B cell (primary cell): ENCODE results near the gene KYNU. TPM values are rescaled to one million over a fixed set of nuclear protein-coding genes. Genes with fewer than 3 reads are reported as not detected.

Experiments used
- ATAC-seq: fragments of 200-7000 bp; cut with Tn5 transposase; one replicate; pipeline ENCODE4 v1.10.0; 2021; ENCODE audit warnings: low read depth, mild to moderate bottlenecking, moderate number of reproducible peaks, moderate library complexity
- CTCF ChIA-PET: fragments of 350-600 bp; sonication (Branson Sonifier 250); formaldehyde crosslinking; loops from one replicate; lab custom pipeline; 2021; ENCODE audit warnings: antibody characterized with exemption, inconsistent platforms; lab: Charles Lee
- POLR2A ChIA-PET: fragments of 350-600 bp; sonication (Branson Sonifier 250); formaldehyde crosslinking; loops from one replicate; lab custom pipeline; 2021; ENCODE audit warnings: antibody characterized with exemption; lab: Charles Lee
- DNase-seq: peaks from one replicate; pipeline ENCODE4 v3.0.0; 2013
- H2AFZ ChIP-seq: 2 replicates; pipeline ENCODE4 v1.6.1; 2012; ENCODE audit warnings: mild to moderate bottlenecking, low read depth, low read length; ENCODE audit not compliant: insufficient read depth, poor library complexity, severe bottlenecking
- H3K27ac ChIP-seq, 2 donors: 1 replicate in 1 of 2; 2 replicates in 1 of 2; pipeline ENCODE4 v1.5.1; 2012 to 2013; ENCODE audit warnings: low read length in 2 of 2, mild to moderate bottlenecking in 2 of 2, moderate library complexity in 1 of 2
- H3K27me3 ChIP-seq, 4 experiments: fragments of 200-600 bp in 1 of 4; sonication (generic) in 1 of 4; replicated peaks in 1 of 4; 1 replicate in 2 of 4; 2 replicates in 2 of 4; pipeline versions ENCODE4 v1.6.1 to v1.7.0; 2013 to 2016; ENCODE audit warnings: low read length in 3 of 4, mild to moderate bottlenecking in 2 of 4, mixed read lengths in 1 of 4, moderate library complexity in 1 of 4; ENCODE audit not compliant: insufficient read depth in 4 of 4, control insufficient read depth in 3 of 4; ENCODE audit errors: control extremely low read depth in 1 of 4
- H3K36me3 ChIP-seq, 2 experiments: replicated peaks in 1 of 2; 1 replicate in 1 of 2; 2 replicates in 1 of 2; pipeline versions ENCODE4 v1.6.1 to v1.7.1; 2013; ENCODE audit warnings: low read length in 1 of 2; ENCODE audit not compliant: insufficient read depth in 2 of 2, control insufficient read depth in 1 of 2; ENCODE audit errors: control extremely low read depth in 1 of 2, extremely low read depth in 1 of 2
- H3K4me1 ChIP-seq, 2 donors: fragments of 200-600 bp in 1 of 2; sonication (generic) in 1 of 2; 1 replicate in 1 of 2; 2 replicates in 1 of 2; pipeline versions ENCODE4 v1.5.1 to v1.6.1; 2013 to 2017; ENCODE audit warnings: low read length in 2 of 2; ENCODE audit not compliant: control insufficient read depth in 2 of 2, insufficient read depth in 2 of 2
- H3K4me2 ChIP-seq: replicated peaks from 2 replicates; pipeline ENCODE3; 2012; ENCODE audit warnings: mild to moderate bottlenecking, low read depth, low read length; ENCODE audit not compliant: poor library complexity, severe bottlenecking
- H3K4me3 ChIP-seq, 5 experiments: fragments of 200-600 bp in 1 of 5; sonication (generic) in 1 of 5; 1 replicate in 3 of 5; 2 replicates in 2 of 5; pipeline versions ENCODE4 v1.5.1 to v1.7.0; 2011 to 2016; ENCODE audit warnings: low read length in 4 of 5, mild to moderate bottlenecking in 4 of 5, low read depth in 2 of 5, control low read depth in 1 of 5, moderate library complexity in 1 of 5; ENCODE audit not compliant: insufficient read depth in 1 of 5; ENCODE audit errors: control extremely low read depth in 1 of 5, extremely low read depth in 1 of 5
- H3K79me2 ChIP-seq: fragments of 200-600 bp; sonication (generic); one replicate; pipeline ENCODE4 v1.6.0; 2016; ENCODE audit warnings: low read length; ENCODE audit not compliant: control insufficient read depth, insufficient read depth
- H3K9ac ChIP-seq: fragments of 200-600 bp; sonication (generic); 2 replicates; pipeline ENCODE4 v1.6.1; 2017; ENCODE audit warnings: mild to moderate bottlenecking, low read length, moderate library complexity
- H3K9me3 ChIP-seq, 3 donors: one replicate each; pipeline versions ENCODE4 v1.6.1 to v1.7.1; 2013; ENCODE audit warnings: low read length in 2 of 3; ENCODE audit not compliant: control insufficient read depth in 2 of 3, insufficient read depth in 1 of 3; ENCODE audit errors: control extremely low read depth in 1 of 3
- H4K20me1 ChIP-seq: 2 replicates; pipeline ENCODE4 v1.6.0; 2012; ENCODE audit warnings: mild to moderate bottlenecking, low read length; ENCODE audit not compliant: insufficient read depth, control insufficient read depth, poor library complexity, severe bottlenecking
- H3K27ac Mint-ChIP-seq: one replicate; pipeline ENCODE4 v1.8.0; 2021; ENCODE audit warnings: mixed read lengths
- H3K27me3 Mint-ChIP-seq: one replicate; pipeline ENCODE4 v1.8.0; 2021; ENCODE audit warnings: mixed read lengths
- H3K4me1 Mint-ChIP-seq: one replicate; pipeline ENCODE4 v1.8.0; 2021; ENCODE audit warnings: mixed read lengths
- H3K4me3 Mint-ChIP-seq: one replicate; pipeline ENCODE4 v1.8.0; 2021; ENCODE audit warnings: mixed read lengths
- H3K9me3 Mint-ChIP-seq: one replicate; pipeline ENCODE4 v1.8.0; 2022; ENCODE audit warnings: mixed read lengths; ENCODE audit not compliant: insufficient read depth
- CTCF ChIP-seq: fragments of 200-600 bp; IDR thresholded peaks from one replicate; pipeline ENCODE4 v1.8.0; 2022; ENCODE audit warnings: antibody characterized with exemption, mild to moderate bottlenecking
- EZH2 ChIP-seq: IDR thresholded peaks from 2 replicates; pipeline ENCODE4 v1.6.1; 2012; ENCODE audit warnings: borderline replicate concordance, low read depth, mild to moderate bottlenecking, moderate library complexity, low read length; ENCODE audit not compliant: insufficient read depth, poor library complexity, severe bottlenecking
- intact Hi-C: fragments of 100-400 bp; cut with micrococcal nuclease; formaldehyde crosslinking; loops from one replicate; pipeline ENCODE4 v1.10.0; 2022
- polyA plus RNA-seq: library from polyadenylated mRNA; depleted of rRNA; stranded (reverse); fragments of >200 nt; gene quantifications from 2 replicates; pipeline ENCODE4 v1.2.3, GENCODE V29; 2012
- total RNA-seq, 2 donors: library from RNA; stranded (reverse); fragments of 120-200 nt in 1 of 2; gene quantifications; 1 replicate in 1 of 2; 2 replicates in 1 of 2; pipeline versions ENCODE4 v1.2.3 to v1.2.4, GENCODE V29; 2013 to 2022

Gene KYNU
- total and polyA plus RNA-seq, 2 donors (not counting 1 experiment from before 2014, with no cell fraction given): 14.5 to 46.2 TPM

GRCh38 chr2:142944264-142944663, 66.8 kb downstream of the KYNU start:
- H3K27ac Mint-ChIP-seq: no peak overlapping the region
- DNase-seq: no peak
- Histone ChIP-seq H3K4me1 (no peaks in the 10 kb centered on the region), H2AFZ (no peak overlapping the region), H4K20me1 (peaks cover 15% of the 10 kb centered on the region), H3K9ac (no peak overlapping the region), H3K9me3 (peaks cover 0 to 5% (median 0%) of the 10 kb centered on the region in 3 donors), H3K27me3 (no peaks in the 10 kb centered on the region), H3K79me2 (peaks cover 2% of the 10 kb centered on the region), H3K4me2 (no peak overlapping the region), H3K27ac (no peak overlapping the region), H3K4me3 (no peak overlapping the region), H3K36me3 (peaks cover 0 to 33% of the 10 kb centered on the region in 2 experiments)
- ChIA-PET CTCF (no interaction called here), POLR2A (no interaction called here)
- no peak overlapping the region for H3K4me3 Mint-ChIP-seq
- peaks cover 6% of the 10 kb centered on the region for H3K4me1 Mint-ChIP-seq
- peaks cover 8% of the 10 kb centered on the region for H3K9me3 Mint-ChIP-seq
- no peak for ATAC-seq
- TF ChIP-seq CTCF: no peak
- no peaks in the 10 kb centered on the region for H3K27me3 Mint-ChIP-seq
- intact Hi-C loops: no loop called here

- peaks cover 11% of the 10 kb centered on the region for H3K9me3 Mint-ChIP-seq
- ATAC-seq (no peak), DNase-seq (no peak)
- peaks cover 15% of the 10 kb centered on the region for H4K20me1 ChIP-seq
- no peak overlapping the region for H3K4me3 Mint-ChIP-seq
- no peaks in the 10 kb centered on the region for H3K27me3 ChIP-seq
- peaks cover 6% of the 10 kb centered on the region for H3K4me1 Mint-ChIP-seq
- no peak overlapping the region for H3K27ac ChIP-seq
- no peak overlapping the region for H2AFZ ChIP-seq
- ChIA-PET POLR2A (no interaction called here), CTCF (no interaction called here)
- no peak overlapping the region for H3K4me3 ChIP-seq
- peaks cover 0 to 8% (median 0%) of the 10 kb centered on the region in 3 donors for H3K9me3 ChIP-seq
- H3K4me1 ChIP-seq: no peaks in the 10 kb centered on the region
- intact Hi-C loops: no loop called here
- H3K27me3 Mint-ChIP-seq: no peaks in the 10 kb centered on the region
- H3K36me3 ChIP-seq: peaks cover 0 to 37% of the 10 kb centered on the region in 2 experiments
- peaks cover 2% of the 10 kb centered on the region for H3K79me2 ChIP-seq
- TF ChIP-seq CTCF (no peak), EZH2 (no peak)
- no peak overlapping the region for H3K27ac Mint-ChIP-seq
- no peak overlapping the region for H3K4me2 ChIP-seq
- H3K9ac ChIP-seq: no peak overlapping the region
Observed at GRCh38 chr2:142944721-142945120, 67.3 kb downstream of the KYNU start.
